GM18499 (cell line): ENCODE measurements around the gene AIG1.
"Not testable (repeated sequence)": the region's sequence is repeated elsewhere in the genome, so short reads cannot be mapped to it uniquely, and the experiment has no call there.

Experiments used
- ATAC-seq: cut with Tn5 transposase; IDR thresholded peaks from one replicate; pipeline ENCODE4 v1.9.1; 2021; ENCODE audit warnings: moderate number of reproducible peaks; ENCODE audit not compliant: insufficient read depth, unreplicated experiment

The AIG1 gene

DNA sequence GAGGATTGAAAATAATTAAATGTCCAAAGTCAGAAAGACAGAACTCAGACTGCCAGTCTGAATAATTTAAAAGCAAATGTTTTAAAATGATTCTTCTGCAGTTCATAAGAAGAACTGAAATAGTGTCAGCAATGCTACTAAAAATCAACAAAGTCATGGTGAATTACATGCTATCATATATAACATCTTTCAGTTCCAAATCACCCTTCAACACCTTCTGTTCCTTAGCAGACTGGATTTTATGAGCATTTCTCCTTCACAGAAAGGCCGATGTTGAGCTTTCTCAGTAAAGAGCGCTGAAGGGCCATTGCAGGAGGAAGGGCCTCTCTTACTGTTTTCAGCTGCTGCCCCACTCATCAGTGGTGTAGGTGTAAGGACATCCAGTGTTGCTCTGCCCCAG, 63.3 kb downstream of the AIG1 start:
- ATAC-seq: no peak

DNA sequence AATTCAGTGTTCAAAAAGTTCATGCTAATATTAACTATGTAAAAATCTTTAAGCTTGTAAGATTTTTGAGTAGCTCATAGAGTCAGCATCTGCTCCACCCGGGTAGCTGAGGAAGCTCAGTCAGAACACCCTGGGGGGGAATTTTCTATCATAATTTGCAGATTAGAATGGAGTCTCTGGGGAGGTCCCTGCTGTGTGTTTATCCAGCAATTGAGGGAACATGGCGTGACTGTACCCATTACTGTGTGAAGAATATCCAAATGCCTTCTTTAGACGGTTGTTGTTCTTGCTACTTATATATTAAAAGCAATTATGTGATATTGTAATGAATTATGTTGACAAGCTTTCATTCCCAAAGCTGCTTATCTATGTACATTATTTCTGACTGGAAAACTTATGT, 64.8 kb downstream of the AIG1 start:
- ATAC-seq: no peak

DNA sequence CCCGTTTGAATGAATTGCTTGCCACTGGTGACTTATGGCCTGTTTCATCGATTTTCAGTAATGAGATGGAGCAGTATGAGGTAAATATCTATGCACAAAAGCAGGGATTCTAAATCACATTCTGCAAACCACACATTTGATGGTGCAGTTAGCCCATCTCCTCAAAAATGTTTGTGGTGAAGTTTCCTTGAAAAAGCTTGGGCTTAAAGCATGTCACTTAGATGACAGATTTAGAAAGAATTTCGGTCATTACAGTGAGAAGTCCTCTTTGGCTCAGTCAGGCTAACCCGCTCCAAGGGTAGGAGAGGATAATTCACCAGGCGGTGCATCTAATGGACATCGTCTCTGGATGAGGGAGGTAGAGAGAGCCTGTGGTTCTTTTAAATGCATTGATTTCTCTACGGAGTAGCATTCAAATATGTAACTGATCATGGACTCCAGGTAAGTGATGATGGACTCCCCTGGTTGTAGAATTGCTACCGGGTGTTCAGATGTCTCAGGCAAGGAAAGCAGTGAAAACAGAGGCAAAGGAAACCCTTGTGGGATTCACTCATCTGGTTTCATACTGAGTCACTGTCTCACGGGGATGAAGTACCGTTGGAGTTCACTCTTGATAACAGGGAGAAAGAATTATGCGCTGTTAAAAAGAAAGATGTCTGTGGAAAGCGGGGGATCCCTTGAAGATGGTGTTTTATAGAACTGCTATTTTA, 65.3 kb downstream of the AIG1 start:
- no peak for ATAC-seq

- ATAC-seq: no peak
These were observed 65.9 kb downstream of the AIG1 start for GRCh38 chr6:143126574-143126941.

DNA sequence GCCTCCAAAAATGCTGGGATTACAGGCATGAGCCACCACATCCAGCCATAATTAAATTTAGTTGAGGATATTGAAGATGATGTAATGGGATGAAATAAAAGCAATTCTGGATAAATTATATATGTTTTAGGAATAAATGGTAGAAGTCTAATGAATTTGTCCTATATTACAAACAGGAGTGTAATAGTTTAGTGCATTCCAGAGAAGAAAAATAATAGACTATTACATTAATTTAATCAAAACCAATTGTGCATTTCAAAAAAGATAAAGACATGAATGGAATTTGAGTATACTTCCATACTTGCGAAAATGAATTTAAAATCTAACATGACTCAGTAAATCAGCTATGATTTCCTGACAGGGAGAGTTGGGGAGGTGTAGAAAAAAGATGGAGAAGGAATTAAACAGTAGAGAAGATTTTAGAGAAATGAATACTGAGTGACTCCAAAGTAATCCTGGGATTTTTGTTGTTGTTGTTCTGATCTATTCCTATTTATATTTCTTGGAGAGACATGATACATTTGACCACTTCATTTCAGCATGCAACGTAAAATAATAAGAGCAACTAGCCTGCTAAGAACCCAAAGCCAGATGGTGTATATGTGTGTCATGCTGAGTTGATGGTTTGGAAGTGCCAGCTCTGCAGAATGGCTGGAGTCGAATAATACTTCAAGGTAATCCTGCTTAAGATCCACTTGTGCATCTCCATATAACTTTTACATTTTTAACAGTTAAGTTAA, 67.4 kb downstream of the AIG1 start:
- no peak for ATAC-seq

DNA sequence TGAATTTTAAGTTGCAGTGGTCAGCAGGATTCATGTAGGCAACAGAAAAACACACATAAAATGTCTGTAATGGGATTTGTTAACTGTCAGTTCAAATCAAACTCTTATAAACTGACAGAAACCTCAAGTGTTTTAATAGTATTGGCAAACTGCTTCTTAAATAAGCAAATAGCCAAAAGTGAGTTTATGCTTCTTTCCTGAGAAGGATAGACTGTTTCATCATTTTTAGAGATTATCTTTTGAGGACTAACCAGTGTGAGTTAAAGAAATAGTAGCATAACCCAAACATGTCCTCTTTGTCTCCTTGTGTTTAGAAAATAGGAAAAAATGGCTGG, 68.0 kb downstream of the AIG1 start:
- ATAC-seq: no peak

DNA sequence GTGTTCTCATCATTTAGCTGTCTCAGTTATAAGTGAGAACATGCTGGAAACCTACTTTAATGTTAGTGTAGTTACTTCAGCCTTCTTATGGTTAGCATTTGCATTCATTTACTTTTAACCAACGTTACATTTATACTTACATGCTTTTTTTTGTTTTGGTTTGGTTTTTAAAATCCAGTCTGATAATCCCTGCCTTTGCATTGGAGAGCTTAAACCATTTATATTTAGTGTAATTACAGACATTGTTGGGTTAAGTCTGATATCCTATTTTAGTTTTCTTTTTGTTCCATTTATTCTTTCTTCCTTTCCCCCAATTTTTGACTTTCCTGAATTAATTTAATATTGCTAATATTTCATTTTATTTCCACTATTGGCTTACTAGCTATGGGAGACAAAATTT, 70.2 kb downstream of the AIG1 start:
- ATAC-seq: no peak

DNA sequence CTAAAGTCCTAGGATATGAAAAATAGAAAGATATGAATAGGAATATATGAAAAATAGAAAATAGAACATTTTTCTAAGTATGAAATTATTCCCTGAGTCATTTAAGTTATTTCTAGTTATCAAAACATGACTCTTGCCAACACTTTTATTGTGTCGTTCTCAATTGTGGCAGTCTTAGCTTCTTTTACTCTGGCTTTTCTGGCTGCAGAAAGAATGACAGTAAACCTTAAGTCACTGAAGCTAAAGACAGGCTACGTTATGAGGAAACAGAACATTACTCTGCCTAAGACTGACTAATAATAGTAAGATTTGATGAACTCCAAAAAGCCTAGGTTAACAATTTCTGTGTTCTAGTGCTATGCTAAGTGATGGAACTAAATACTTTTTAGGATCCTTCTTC, 74.6 kb downstream of the AIG1 start:
- ATAC-seq: no peak

GRCh38 chr6:143135797-143136561, 75.3 kb downstream of the AIG1 start:
- ATAC-seq: no peak

- no peak for ATAC-seq
These were observed 76.0 kb downstream of the AIG1 start for GRCh38 chr6:143136647-143137046.

DNA sequence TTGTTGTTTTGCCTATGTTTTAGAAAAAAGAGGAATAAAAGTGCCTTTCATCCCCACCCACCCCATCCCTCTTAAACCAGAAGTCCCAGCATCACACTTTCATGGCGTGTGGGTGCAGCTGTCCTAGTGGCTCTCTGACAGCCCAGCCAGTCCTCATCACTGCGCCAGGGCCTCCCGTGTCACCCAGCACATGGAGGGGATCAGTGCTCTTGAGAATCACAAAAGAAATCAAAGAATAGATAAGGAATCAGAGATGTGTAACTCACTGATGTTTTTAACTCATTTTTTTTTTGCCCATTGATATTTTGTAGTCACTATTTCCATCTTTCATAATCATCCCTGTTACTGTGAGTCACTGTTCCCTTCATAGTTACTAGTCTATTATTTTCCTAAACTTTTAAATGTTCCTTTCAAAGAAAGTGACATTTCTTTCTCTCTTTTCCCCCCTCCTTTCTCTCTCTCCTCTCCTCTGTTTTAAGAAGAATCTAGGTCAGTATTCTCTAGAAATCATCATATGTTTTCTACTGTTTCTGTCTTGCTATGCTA, 78.6 kb downstream of the AIG1 start:
- ATAC-seq: no peak

DNA sequence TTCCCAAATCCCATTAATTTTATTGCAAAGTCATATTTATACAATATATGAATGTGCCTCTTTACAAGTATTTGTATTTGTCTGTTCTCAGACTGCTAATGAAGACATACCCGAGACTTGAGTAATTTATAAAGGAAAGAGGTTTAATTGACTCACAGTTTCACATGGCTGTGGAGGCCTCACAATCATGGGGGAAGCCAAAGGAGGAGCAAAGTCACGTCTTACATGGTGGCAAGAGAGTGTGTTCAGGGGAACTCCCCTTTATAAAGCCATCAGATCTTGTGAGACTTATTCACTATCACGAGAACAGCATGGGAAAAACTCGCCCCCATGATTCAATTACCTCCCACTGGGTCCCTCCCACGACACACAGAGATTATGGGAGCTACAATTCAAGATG, 79.2 kb downstream of the AIG1 start:
- ATAC-seq: not testable (repeated sequence)

DNA sequence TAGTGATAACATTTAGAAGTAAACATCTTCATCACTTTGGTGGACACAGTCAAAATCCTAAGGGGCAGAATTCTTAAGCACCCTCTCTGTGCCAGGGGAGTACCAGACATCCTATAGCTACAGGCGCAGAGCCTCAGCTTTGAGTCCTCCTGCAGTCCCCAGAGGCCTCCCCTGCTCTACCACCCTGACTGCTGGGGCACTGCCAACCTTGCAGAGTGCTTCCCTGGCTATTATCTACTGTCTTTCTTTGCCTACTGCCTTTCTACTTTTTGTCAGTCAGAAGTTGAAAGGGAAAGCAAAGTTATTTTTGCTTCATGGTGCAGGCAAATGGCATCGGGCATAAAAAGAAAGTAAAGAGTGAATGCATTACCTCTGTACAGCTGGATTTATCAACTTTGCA, 80.1 kb downstream of the AIG1 start:
- no peak for ATAC-seq

DNA sequence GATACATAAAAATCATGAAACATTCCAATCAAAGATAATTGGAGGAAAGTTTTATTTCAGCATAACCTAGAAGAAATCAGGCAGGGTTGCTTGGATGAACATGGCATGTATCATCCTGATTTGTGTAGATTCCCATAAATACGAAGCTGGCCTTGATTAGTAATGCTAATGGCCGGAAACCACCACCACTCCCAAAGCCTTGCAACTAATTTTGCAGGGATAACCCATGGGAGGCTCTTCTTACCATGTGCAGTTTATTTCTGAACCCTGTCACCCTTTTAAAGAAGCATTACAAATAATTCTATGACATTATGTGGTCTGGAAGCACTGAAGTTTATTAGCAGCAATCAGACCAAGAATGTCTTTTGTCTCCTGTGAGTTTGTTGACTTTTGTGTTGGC, 80.8 kb downstream of the AIG1 start:
- no peak for ATAC-seq

DNA sequence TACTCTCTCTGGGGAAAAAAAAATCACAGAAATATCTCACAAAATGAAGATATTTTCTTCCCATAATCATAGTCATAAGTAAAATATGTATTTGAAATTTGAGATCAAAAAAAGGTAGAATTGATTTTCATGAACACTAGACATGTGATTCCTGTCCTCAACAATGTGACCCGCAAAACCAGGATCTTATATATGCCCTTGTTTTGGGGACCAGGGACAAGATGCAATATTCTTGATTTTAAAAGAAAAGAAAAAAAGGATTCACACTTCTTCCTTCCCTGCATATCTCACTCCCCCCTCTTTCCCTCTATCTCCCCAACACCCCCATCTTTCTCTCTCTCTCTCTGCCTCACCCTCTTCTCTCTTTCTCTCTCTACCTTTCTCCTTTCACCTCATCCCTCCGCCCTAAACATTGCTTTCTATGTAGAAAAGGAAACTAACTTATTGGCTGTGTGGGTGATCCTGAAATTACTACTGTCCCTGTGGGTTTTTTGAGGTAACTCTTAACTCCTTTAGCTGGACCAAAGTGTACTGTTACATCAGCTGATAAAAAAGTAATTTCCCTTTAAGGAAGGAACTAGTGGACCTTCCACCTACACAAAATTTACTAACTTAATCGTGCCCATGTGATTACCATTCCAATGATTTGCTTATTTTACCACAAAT, 85.6 kb downstream of the AIG1 start:
- no peak for ATAC-seq

GRCh38 chr6:143149771-143150170, 89.1 kb downstream of the AIG1 start:
- ATAC-seq: no peak

- ATAC-seq: no peak
These were observed 89.6 kb downstream of the AIG1 start for GRCh38 chr6:143150281-143150680.

GRCh38 chr6:143151381-143151780, 90.7 kb downstream of the AIG1 start:
- no peak for ATAC-seq

DNA sequence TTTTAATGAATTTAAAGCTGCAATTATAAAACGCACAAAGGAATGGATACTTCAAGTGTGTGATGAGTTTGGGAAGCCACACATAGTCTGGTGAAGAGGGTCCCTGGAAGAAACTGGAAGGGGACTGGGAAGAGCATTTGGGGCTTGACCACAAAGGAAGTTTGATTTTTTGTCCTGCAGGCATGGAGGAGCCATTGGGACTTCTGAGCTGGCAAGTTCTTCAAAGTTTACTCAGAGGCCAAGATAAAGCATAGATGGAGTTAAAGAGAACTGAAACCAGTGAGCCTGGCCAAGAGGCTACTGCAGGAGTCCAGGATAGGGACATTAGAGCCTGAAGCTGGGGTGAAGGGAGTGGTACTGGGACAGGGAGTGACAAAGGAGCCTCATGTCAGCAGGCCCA, 95.0 kb downstream of the AIG1 start:
- no peak for ATAC-seq

GRCh38 chr6:143157131-143157530, 96.4 kb downstream of the AIG1 start:
- no peak for ATAC-seq

- no peak for ATAC-seq
These were observed 97.5 kb downstream of the AIG1 start for GRCh38 chr6:143158113-143158581.
